ENCODE measurements around the gene LMO2.

- TF ChIP-seq POLR2AphosphoS5 (IDR thresholded peaks at IDR 0.05; ENCODE audit: low read depth, low read length) = no peak
- no peak for TF ChIP-seq POLR2A (IDR thresholded peaks at IDR 0.05; ENCODE audit: low read depth, low read length)
- TF ChIP-seq SPI1 (IDR thresholded peaks at IDR 0.05; ENCODE audit: low read depth, low read length) = no peak
- TF ChIP-seq TAF1 (IDR thresholded peaks at IDR 0.05; ENCODE audit: low read depth, low read length) = no peak
- no peak for TF ChIP-seq PAX5 (IDR thresholded peaks at IDR 0.05; ENCODE audit: insufficient read depth, low read length, severe bottlenecking)
Observed at GRCh38 chr11:33909552-33909951, 17.7 kb upstream of the LMO2 start.
